Germinal center (tissue), 1 donor: Measurements from ENCODE around the gene PHF14.

Experiments used
- DNase-seq: peaks from one replicate; pipeline ENCODE4 v3.0.0; 2012; ENCODE audit warnings: mixed read lengths, low spot score

The PHF14 gene

DNA sequence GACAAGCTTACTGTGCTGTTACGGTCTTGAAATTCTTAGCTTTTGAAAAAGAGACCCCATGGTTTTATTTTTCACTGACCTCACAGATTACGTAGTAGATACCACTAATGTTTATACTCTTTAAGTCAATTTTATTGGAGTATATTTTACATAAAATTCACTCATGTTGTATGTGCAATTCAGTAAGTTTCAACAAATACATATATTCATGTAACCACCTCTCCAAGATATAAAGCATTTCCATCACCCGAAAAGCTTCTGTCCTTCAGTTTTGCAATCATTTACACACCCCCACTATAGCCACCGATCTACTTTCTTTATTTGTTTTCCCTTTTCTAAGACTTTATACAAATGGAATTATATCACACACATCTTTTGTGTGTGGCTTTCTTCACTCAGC is 199.2 kb downstream of the PHF14 start:
- DNase-seq: no peak

DNA sequence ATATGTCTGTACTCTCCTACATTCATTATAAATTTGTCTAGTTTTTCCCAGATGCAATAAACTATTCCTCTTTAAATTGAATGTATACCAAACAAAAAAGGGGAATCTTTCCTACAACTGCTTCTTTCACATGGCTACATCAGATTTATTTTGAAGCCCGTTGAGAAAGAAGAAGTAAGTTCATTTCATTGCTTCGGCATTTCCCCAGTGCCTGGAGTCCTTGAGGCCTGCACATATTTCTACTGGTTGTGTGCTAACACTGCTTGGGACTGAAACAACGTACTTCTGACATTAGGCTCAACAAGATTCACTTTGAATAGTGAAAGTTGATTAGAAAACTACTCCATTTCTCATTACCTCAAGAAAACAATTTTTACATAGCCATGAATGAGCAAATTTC is 201.7 kb downstream of the PHF14 start:
- DNase-seq: no peak

DNA sequence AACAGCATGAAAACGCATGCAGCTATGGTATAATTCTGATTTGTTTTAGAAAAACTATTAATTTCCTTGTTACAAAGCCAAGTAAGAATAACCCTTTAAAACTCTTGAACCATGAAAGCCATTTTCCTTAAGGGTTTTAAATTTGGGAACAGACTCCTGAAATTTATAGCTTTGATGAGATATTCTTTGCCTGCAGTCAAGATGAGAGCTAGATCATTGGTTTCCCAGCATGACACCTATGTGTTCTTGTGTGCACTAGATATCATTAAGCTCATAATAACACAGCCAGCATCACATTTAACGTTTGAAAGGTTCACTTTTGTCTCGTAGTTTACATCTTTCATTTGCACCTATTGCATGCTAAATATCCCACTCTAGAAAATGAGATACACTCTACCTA is 202.2 kb downstream of the PHF14 start:
- DNase-seq: no peak

DNA sequence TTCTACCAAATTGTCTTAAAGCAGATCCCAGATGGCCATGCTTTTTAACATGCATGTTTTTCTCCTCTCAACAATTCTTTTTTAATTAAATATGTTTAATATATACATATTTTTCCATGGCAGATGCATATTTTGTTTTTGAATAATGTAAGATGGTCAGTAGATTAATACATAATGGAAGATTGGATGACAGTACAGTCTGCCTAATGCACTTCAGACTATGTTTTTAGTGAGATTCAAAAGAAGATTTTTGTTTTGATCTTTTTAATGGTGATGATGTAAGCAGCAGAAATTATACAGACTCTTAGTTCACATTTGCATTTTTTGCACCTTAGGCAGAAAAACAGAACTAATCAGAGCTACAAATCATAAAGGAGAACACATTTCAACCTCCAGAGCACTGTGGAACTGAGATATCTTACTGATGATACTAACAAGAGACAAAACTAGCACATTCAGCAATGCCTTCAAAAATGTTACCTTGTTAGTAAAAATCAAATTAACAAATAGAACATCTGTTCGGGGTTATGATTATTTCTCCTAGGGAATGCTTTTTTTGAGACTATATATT is 203.4 kb downstream of the PHF14 start:
- no peak for DNase-seq

DNA sequence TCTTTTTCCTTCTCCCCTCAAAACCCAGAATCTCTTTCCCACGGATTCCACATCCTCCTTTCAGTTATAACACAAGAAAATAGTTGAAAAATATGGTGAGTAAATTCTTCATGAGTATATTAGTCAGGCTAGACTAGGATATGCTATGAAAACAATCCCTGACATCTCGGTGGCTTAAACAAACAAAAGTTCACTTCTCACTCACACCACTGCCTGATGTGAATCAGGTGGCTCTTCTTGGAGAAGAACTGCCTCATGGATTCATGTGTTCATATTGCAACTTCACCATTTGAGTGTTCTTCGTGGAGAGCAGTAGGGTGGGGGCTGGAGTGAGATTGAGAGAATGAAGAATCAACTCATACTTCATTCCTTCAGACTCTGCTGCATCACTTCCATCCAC is 204.1 kb downstream of the PHF14 start:
- no peak for DNase-seq

DNA sequence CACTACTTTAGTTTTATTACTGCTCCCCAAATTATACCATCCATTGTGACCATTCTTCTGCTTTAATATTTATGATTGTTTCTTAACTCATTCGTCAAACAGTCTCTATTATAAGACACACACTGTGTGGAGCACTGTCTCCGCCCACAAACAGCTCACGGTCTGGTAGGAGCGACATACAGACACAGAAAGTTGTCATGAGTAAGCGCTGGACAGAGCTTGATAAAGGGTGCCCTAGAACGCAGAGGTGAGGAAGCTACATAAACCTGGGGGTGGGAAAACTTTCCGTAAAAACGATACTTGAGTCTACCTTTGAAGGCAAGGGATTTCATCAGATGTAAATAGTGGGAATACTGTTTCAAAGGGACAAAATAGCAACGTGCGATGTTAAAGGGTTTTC is 207.9 kb downstream of the PHF14 start:
- DNase-seq: no peak

DNA sequence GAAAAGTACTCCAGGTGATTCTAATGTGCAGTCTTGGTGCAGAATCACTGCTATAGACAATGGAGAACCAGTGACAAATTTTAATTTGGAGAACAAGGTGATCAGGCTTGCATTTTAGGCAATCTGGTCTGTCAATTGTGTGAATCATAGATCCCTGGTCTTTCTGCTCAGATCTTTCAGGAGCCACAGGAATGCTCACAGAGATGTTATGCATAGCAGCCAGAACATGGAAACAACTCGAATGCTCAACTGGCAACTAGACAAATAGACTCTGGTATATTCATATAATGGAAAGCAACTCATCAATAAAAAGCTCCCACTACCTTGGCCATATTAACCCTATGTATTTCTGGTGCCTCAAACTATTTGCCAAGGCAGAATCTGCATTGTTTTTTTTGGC is 209.1 kb downstream of the PHF14 start:
- DNase-seq: no peak

DNA sequence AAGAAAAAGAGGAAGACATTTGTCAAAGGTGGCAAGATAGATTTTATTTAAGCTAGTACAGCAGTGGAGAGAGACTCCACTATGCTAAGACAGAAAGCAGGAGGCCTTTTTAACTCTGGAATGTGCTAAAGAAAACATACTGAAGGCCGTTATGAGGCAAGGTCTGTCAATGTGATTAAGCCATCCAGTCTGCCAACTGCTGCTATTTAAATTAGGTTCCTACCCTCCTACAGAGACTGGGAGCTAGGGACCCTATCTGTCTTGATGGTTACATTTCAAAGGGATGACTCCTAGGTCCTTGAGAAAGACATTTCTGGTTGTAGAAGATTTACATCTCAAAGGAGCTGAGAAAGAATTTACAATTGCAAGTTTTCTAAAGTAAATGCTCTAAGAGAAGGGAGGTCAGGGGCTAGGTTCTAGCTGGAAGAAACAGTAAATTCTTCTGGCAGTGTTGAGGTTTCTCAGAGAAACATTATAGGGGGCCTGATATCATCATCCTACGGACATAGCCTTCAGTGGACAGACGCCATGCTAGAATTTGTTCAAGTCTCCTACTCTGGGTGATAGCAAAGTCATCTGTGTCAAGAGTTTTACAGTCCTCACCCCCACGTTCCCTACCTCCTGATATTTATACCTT is 211.6 kb downstream of the PHF14 start:
- no peak for DNase-seq

DNA sequence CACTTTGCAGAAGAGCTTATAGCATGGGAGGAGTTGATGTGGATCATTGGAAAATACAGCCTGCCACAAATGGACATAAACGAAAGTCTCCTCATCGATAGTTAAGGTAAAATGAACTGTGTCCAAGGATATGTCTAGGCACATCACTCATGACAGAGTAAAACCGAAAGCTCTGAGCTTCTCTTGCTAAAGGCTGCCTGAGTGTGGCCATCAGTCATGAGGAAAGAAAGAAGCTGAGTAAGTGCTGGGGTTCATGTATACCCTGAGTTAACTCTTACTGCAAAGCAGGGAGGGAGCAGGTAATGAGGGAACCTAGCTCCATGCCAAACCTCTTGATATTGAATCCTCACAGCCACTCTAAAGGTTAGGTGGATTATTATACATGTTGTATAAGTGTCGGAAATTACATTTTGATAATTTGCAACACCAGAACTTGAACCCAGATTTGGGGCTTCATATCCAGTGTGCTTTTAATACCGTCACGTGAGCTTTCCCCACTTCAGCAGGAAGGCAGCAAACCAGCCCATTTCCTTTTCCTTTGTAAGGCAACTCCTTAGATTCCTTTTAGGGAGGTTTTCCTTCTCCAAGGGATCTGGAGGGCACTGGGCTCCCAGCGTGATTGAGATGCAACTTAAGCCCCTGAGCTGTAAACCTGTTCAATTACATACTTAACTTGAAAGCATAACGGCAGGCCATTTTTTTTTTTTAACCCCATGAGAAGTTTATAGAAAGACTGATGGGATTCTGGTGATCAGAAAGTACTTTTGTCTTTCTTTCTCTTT is 215.0 kb downstream of the PHF14 start:
- DNase-seq: no peak

DNA sequence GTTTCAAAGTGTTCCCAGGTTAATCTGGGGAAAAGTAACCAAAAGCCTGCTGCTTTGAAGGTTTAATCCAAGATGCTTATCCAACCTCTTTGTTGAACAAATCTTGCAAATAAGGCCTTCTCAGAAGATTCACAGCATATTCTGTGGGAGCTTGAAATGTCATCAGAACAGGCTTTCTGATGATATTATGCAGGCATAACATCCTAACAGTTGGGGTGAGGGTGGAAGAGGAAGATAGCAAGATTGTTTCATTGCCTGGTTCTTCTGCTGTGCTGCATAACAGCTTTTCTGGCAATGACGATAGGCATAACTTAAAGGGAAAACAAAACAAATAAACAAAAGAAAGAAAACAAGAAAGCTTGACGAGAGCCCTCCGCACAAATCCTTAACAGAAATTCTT is 217.4 kb downstream of the PHF14 start:
- DNase-seq: no peak

DNA sequence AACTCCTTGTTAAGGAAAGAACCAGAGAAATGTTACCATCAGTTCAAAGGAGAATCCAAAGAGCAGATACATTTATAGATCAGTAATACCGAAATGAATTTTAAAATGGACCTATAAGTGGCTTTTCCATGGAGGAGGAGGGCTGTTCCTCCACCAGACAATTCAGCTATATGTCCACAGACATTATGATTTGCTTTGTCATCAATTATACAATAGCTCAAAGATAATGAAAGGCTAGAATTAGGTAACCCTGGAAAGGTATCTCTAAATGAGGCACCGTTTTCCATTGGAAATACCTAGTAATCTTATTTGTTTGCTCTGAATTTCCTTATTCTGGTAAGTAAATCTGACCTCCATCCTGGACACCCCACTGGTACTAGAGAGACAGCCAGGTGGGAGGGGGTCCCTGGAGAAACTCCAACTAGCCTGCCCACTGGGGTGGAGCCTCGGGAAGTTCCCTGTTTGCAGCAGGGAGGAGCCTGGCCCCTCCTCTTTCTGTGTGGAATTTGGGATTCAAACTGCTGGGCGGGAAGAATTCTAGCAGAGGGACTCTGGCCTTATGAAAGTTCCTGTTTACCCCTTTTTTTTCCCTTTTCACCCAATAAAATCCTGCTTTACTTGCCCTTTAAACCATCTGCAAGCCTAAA is 218.0 kb downstream of the PHF14 start:
- no peak for DNase-seq

DNA sequence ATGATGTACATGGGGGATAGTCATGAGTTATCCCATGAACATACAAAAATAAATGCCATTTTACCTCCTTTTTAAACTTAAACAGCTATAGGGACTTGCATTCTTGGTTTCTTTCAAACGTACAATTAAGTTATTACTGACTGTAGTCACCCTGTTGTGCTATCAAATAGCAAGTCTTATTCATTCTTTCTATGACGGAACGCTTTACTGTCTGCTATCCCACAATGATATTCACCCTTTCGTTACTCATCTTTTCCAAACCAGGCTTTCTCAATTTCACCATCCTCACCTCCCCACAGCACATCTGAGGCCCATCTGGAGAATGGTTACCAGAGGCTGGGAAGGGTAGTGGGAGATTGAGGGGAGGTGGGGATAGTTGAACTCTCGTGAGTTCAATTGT is 218.8 kb downstream of the PHF14 start:
- no peak for DNase-seq

DNA sequence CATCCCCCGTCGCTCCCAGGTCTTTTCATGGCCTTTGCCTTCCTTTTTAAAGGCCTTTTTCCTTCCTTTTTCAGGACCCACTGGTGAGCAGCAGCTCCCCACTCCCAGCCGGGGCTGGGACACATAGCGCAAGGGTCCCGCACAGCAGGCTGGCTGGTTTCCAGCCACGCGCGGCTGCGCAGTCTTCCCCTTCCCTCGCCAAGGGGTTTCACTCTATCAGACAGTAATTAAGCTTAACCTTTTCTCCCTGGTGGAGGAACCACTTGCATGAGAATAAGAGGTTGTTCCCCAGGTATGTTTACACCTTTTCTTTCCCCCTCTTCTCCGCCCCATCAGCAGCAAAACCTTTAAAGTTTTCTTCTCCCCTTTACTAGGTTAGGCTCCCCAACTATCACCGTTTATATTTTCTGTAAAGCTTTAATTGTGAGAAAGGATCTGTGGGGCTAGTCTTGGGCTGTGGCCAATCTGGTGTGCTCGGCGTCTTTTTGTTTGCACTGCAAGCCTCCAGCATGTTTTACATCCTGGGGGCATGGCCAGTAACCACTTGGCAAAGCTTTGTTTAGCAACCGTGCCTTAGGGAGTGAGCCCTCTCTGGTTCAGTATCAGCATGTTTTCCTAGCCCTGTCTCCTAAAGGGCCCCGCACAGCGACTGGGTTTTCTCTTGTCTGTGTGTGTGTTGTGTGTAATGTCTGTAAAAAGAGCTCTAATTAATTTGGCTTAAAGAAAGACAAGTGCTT is 219.6 kb downstream of the PHF14 start:
- no peak for DNase-seq

DNA sequence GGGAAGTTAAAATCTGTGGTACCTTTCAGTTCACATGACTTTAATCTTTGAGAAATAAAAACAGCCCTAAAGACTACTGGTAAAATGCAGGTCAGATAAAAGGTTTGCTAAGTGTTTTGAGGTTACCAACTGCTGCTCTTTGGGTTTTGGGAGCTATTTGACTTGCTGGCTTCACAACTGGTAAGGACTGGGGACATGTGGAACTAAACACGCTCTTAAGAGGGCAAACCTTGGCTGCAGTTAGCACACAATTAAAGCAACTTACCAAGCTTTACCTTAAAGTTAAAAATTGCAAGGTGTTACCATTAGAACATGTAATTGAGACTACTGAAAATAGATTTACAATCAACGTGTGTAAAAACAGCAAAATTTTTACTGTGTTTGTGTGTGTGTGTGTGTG is 220.2 kb downstream of the PHF14 start:
- DNase-seq: no peak

DNA sequence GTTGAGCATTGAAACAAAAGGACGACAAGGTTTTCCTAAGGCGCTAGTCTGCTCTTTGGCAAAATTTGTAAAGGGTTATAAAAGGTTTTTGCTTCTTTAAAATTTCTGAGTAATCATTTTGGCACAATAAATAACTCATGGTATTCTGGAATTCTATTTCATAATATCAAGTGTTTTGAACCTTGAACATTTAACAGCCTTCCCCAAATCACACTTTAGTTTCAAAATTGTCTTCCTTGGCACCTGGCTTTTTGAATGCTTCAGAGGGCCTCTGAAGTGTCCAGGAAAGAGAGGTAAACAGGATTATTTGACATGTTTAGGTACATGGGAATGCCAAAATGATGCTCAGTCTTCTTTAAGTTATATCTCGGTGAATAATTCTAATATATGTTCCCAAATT is 220.8 kb downstream of the PHF14 start:
- DNase-seq: no peak

DNA sequence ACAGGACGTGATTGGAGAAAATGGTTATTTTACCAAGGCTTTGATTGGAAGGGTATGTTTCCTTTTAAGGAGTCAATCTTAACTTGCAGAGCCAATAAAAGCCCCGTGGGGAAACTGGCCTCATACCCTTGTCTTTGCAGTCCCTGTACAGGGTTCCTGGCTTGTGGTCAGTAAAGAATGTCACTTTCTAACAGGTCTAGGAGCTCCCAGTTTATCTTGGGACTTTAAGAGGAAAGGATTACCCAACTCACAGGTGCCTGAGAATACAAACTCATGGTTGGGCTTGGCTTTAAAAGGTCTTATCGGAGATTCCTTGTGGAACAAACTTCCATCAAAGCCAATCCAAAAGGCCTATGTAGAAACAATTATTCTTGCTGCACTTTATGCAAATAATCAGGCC is 221.8 kb downstream of the PHF14 start:
- DNase-seq: no peak

DNA sequence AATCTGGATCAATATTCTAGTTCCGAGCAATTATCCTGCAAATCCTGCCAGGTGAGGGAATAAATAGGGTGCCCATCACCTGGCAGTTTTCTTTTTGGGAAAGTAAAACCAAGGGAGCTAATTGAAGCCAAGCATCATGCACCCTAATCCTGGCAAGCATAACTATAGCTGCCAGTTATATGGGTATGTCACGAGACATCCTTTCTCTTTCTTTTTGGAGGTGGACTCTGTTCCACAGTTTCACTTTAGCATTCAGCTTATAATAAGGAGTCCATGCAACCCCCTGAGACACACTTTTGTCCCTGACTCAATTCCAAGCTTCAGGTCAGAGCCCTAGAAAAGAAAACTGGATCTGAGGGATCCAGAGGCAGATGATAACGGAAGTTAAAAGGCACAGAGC is 222.5 kb downstream of the PHF14 start:
- no peak for DNase-seq

DNA sequence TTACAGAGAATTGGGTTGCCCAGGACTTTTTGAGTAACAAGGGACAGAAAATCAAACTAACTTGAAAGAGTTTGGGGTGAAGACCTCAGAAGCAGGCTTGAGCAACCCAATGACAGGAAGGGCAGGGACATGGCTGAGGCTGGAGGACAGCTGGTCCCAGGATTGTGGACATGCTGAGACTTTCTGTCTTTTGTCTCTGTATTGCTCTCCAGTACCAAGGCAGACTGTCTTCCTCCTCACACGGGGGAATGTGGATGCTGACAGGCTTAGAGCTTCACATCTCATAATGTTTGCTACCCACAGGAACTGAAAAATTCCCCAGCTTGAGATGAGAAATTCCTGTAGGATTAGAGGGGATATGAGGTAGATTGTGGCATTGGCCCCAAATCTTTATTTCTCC is 229.6 kb downstream of the PHF14 start:
- DNase-seq: no peak

DNA sequence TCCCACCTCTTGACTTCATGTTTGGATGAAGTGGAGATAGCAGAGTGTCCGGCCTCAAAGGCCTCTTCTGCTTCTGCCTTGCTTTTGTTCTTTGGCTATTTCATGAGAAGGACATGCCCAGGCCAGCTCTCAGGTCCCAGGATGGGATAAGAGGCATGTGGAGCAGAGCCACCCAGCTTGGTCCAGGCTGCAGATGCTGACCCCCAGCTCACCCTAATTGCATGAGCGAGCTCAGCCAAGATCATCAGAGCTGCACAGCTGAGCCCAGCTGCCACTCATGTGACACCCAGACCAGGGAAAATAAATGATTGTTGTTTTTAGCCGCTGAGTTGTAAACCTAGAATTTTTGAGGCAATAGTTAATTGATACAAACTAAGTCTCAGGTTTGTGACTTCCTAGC is 230.0 kb downstream of the PHF14 start:
- no peak for DNase-seq

DNA sequence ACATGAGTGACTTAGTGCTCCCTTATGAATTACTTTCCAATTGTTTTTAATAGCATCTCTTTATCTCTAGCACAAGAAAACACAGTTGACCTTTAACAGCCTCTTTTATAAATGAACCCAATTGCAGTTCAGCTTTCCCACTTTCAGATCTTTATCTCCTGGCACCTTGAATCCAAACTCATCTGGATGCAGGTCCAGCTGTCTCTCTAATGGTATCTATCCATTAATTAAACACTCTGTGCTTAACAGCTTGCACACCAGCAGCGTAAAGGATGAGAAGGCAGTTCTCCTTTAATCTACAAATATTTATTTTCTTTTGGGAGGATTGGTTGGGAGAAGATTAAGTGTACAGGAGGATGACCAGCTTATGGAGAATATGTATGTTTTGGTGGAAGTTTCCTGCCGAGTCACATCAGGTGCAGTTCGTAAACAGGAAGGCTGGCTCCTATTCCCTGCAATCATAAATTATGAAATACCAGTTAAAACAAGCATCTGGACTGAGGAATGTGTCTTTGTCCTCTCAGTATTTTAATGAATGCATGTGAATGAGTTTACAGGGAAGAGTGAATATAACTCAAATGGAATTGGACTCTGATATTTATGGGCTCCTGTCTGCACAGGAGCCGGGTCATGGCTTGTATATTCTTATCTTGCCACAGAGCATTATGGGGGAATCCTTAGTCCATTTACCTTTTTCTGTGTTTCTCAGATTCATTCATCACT is 232.7 kb downstream of the PHF14 start:
- no peak for DNase-seq

DNA sequence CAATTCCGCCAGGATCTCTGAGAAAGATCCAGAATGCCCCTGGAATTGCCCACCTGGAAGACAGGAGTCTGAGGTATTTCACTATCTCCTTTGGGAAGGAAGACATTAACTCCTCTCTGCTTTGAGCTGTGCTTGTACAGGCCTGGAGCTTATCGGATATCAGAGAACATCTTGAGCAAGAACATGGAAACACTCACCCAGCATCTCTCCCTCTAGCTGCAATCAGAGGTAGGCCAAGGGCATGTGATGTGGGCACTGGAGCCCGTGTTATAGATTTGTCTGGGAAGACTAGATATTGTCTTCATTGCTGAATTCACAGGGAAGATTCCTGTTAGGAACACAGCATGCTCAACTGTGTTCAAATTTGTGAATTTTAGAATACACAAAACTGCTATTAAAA is 233.9 kb downstream of the PHF14 start:
- DNase-seq: no peak
